ENCODE measurements around the gene R3HCC1L.
A peak's percentile ranks its signal among the peaks of the same experiment; 100 is the strongest.

Gene R3HCC1L

DNA sequence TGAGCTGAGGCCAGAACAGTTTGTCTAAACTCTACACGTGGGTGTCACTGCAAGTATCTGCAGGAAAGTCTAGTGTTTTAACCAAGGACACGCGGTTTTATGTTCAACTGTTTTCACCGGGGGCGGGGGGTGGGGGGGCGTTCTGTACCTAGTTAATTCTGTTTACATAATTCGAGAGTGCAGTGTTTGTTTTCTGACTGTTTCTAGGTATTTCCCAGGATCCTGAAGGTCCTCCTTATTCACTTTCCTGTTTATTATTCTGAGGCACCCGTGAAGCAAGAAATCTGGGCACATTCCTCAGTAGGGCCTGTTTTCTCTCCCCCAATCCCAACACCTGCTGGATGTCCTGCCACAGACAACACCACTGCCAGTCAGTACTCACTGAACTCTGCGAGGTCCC is 125.9 kb downstream of the R3HCC1L start:
- Histone ChIP-seq H3K27ac (peak overlapping the region; percentile 19), H3K4me3 (ENCODE audit: low read depth in 1 of 2, low read length in 1 of 2) (no peak overlapping the region), H3K36me3 (peaks cover 5% of the 10 kb centered on the region), H3K27me3 (peaks cover 12% of the 10 kb centered on the region), H3K4me1 (ENCODE audit: control insufficient read depth in 1 of 2, insufficient read depth in 1 of 2, low read depth in 1 of 2, low read length in 1 of 2) (peaks cover 26 to 30% of the 10 kb centered on the region in 2 experiments), H3K9me3 (no peaks in the 10 kb centered on the region)
- no peak for TF ChIP-seq CTCF (IDR thresholded peaks at IDR 0.05)

DNA sequence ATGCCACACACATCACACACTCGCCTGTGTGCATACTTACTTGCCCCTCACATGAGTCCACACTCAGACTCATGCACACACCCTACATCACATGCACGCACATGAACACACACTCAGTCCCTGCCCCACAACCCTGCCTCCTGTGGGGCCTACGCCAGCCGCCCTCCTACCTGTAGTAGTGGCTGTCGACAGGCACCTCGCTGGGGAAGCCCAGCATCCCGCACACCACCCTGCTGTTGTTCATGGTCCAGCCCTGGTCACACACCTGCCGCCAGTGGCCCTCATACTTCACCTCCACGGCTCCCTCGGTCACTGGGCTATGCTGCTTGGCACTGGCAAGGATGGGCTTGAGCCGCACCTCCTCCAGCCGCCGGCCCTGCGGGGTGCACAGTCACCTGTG is 126.3 kb downstream of the R3HCC1L start:
- Histone ChIP-seq H3K27ac (no peak overlapping the region), H3K4me3 (ENCODE audit: low read depth in 1 of 2, low read length in 1 of 2) (no peak overlapping the region), H3K9me3 (no peaks in the 10 kb centered on the region), H3K36me3 (peaks cover 2% of the 10 kb centered on the region), H3K27me3 (peaks cover 16% of the 10 kb centered on the region), H3K4me1 (ENCODE audit: control insufficient read depth in 1 of 2, insufficient read depth in 1 of 2, low read depth in 1 of 2, low read length in 1 of 2) (peaks cover 26 to 30% of the 10 kb centered on the region in 2 experiments)
- no peak for TF ChIP-seq CTCF (IDR thresholded peaks at IDR 0.05)

DNA sequence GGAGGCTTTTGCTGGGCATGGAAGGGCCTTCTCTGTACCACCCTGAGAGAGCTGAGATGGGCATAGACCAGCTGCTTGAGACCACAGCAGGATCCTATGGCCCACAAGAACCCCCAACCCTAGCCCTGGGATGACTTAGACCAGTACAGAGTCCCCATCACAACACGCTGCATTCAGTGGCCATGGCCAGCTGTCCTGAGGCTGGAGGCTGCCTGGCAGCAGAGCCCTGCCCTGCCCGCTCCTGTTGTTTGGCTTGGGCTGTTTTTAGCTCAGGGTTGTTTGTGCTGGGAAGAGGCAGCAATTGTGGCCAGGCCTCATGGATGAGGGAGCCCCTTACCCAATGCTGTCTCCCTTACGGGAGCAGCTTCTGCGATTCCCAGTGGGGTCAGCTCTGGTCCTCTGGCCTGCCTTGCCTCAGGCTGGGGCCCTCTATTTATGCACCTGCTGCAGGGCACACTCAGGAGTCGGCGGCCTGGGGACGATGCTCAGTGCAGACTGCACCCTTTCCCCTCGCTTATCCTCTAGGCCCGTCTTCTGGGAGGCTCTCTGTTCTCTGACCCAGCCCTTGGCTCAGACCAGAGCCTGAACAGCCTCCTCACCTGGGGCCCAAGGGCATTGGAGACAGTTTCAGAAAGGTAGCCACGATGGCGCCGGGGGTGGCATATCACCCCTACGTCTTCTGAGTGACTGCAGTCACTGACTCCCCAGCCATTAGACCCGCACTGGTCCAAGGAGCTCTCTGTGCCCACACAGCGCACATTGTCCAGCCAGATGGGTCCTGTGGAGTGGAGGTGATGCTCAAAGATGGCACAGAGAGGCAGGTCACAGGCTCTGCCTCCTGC is 127.2 kb downstream of the R3HCC1L start:
- no peak overlapping the region for H3K27ac ChIP-seq
- H3K27me3 ChIP-seq, result peaks cover 25% of the 10 kb centered on the region
- H3K4me3 ChIP-seq (ENCODE audit: low read depth in 1 of 2, low read length in 1 of 2), result no peak overlapping the region

GRCh38 chr10:98262571-98262970 is 128.1 kb downstream of the R3HCC1L start:
- Histone ChIP-seq H3K27ac (no peak overlapping the region), H3K36me3 (no peaks in the 10 kb centered on the region)

More for the DNA sequence above, 127.2 kb downstream of the R3HCC1L start:
- TF ChIP-seq CTCF (IDR thresholded peaks at IDR 0.05), result no peak
- H3K36me3 ChIP-seq, result no peaks in the 10 kb centered on the region
- H3K4me1 ChIP-seq (ENCODE audit: control insufficient read depth in 1 of 2, insufficient read depth in 1 of 2, low read depth in 1 of 2, low read length in 1 of 2), result peaks cover 26 to 30% of the 10 kb centered on the region in 2 experiments
- no peaks in the 10 kb centered on the region for H3K9me3 ChIP-seq

GRCh38 chr10:98263088-98263487 is 128.6 kb downstream of the R3HCC1L start:
- Histone ChIP-seq H3K27ac (no peak overlapping the region), H3K27me3 (peaks cover 39% of the 10 kb centered on the region), H3K4me1 (ENCODE audit: control insufficient read depth in 1 of 2, insufficient read depth in 1 of 2, low read depth in 1 of 2, low read length in 1 of 2) (peaks cover 29 to 37% of the 10 kb centered on the region in 2 experiments), H3K9me3 (no peaks in the 10 kb centered on the region), H3K36me3 (no peaks in the 10 kb centered on the region), H3K4me3 (ENCODE audit: low read depth in 1 of 2, low read length in 1 of 2) (no peak overlapping the region)
- TF ChIP-seq CTCF (IDR thresholded peaks at IDR 0.05), result no peak

More at GRCh38 chr10:98262571-98262970, 128.1 kb downstream of the R3HCC1L start:
- Histone ChIP-seq H3K4me1 (ENCODE audit: control insufficient read depth in 1 of 2, insufficient read depth in 1 of 2, low read depth in 1 of 2, low read length in 1 of 2) (peaks cover 26 to 34% of the 10 kb centered on the region in 2 experiments), H3K4me3 (ENCODE audit: low read depth in 1 of 2, low read length in 1 of 2) (no peak overlapping the region), H3K9me3 (no peaks in the 10 kb centered on the region), H3K27me3 (peaks cover 34% of the 10 kb centered on the region)
- no peak for TF ChIP-seq CTCF (IDR thresholded peaks at IDR 0.05)
